SU-DHL-6 (cell line): Measurements from ENCODE around the gene RPS19.

Experiments used
- CTCF ChIP-seq: fragments of 200-600 bp; sonication (generic); IDR thresholded peaks from one replicate; pipeline ENCODE4 v1.5.1; 2017; ENCODE audit warnings: antibody characterized with exemption, mild to moderate bottlenecking, low read length, moderate library complexity; ENCODE audit not compliant: insufficient read depth, poor library complexity, severe bottlenecking
- EZH2phosphoT487 ChIP-seq: fragments of 200-600 bp; sonication (generic), shearing (Covaris generic); conservative IDR thresholded peaks from 2 replicates; pipeline ENCODE4 v1.6.1; 2018; ENCODE audit warnings: mild to moderate bottlenecking, antibody characterized with exemption, low read length, moderate library complexity, mixed read lengths

- TF ChIP-seq CTCF (no peak), EZH2phosphoT487 (no peak)
These were observed 1.2 kb downstream of the RPS19 start for GRCh38 chr19:41861116-41861768.
